ENCODE data around the gene UBA1. TPM values are rescaled to one million over a fixed set of nuclear protein-coding genes. Genes with fewer than 3 reads are reported as not detected.

UBA1 gene
- total and polyA plus RNA-seq, 10 of the 15 experiments (the other 5 are each of a cell fraction or from before 2014, with no cell fraction given): 60.4 to 314 (median 216) TPM

DNA sequence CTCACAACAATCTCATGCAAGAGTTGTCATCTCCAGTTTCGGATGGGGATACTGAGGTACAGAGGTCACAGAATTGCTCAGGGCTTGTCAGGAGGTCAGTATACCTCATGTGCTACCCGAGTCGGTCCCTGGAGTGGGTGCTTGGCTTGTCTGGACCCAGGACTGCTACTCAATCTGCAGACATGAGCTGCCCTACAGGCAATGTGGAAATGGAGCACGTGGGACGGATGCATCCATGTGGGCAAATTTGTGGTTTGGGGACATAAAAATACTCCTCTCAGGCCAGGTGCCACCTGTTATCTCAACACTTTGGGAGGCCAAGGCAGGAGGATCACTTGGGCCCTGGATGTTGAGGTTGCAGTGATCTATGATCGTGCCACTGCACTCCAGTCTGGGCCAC lies 54.9 kb downstream of the UBA1 start:
- RAD21 ChIA-PET (ENCODE audit: unreplicated experiment): interaction anchor here (1.4 kb wide), 1 partner anchor 113 kb away, joined by 4 read pairs; no protein-coding TSS in a partner anchor
- Histone ChIP-seq H3K27ac (ENCODE audit: control insufficient read depth, insufficient read depth) (no peak overlapping the region), H2AFZ (ENCODE audit: control insufficient read depth, low read depth, low read length) (no peak overlapping the region), H3K27me3 (replicated peaks in 1 of 2; ENCODE audit: control insufficient read depth in 2 of 2, insufficient read depth in 2 of 2, low read length in 1 of 2) (no peaks in the 10 kb centered on the region), H3K9ac (ENCODE audit: control insufficient read depth, insufficient read depth, low read length) (no peak overlapping the region), H3K9me3 (replicated peaks; ENCODE audit: control insufficient read depth, insufficient read depth, low read length) (no peaks in the 10 kb centered on the region; the same call in 2 of the 3 replicates), H4K20me1 (ENCODE audit: control insufficient read depth, insufficient read depth) (no peaks in the 10 kb centered on the region), H3K4me2 (ENCODE audit: control insufficient read depth, insufficient read depth) (no peak overlapping the region), H3K36me3 (ENCODE audit: control insufficient read depth in 2 of 2, insufficient read depth in 2 of 2, low read length in 1 of 2) (peaks cover 0 to 1% of the 10 kb centered on the region in 2 experiments; a peak in 2 of 4 replicates), H3K4me3 (no peak overlapping the region), H3K4me1 (ENCODE audit: control insufficient read depth, insufficient read depth, low read length) (no peaks in the 10 kb centered on the region), H3K79me2 (ENCODE audit: control insufficient read depth, insufficient read depth, low read length) (no peaks in the 10 kb centered on the region)
- ATAC-seq (no peak), DNase-seq (ENCODE audit: low read depth, low spot score) (no peak), FAIRE-seq (no peak)
- BruUV-seq (replicated peaks): no TSS peak
- SMC1A ChIA-PET (ENCODE audit: uncharacterized antibody, unreplicated experiment): no interaction called here
- POLR2A ChIA-PET: no interaction called here
- intact Hi-C loops (cut with micrococcal nuclease; ENCODE audit: unreplicated experiment) (no loop called here), in situ Hi-C loops (cut with MboI) (no loop called here)
- CTCF ChIA-PET: interaction anchor here (1.0 kb wide), 1 partner anchor 63 kb away, joined by 3 read pairs; no protein-coding TSS in a partner anchor
- WGBS (ENCODE audit: insufficient coverage, insufficient replicate concordance, low lambda C conversion rate, missing lambda C conversion rate): 54% methylated on average over 6 of the region's 6 CpGs
- TF ChIP-seq TCF7 (IDR thresholded peaks at IDR 0.05; ENCODE audit: borderline replicate concordance) (no peak), NBN (IDR thresholded peaks at IDR 0.05) (no peak), HDAC6 (IDR thresholded peaks at IDR 0.05; ENCODE audit: unreplicated experiment) (no peak), MTA3 (IDR thresholded peaks at IDR 0.05; ENCODE audit: borderline replicate concordance, low read length) (no peak), NR2C1 (IDR thresholded peaks at IDR 0.05) (no peak), ASH2L (IDR thresholded peaks at IDR 0.05; ENCODE audit: borderline replicate concordance, low read depth) (no peak), MXI1 (IDR thresholded peaks at IDR 0.05; ENCODE audit: low read depth, low read length) (no peak), RELA (IDR thresholded peaks at IDR 0.05; ENCODE audit: borderline replicate concordance, partially characterized antibody) (no peak), RBBP5 (conservative IDR thresholded peaks at IDR 0.05) (no peak), ATF7 (IDR thresholded peaks at IDR 0.05; ENCODE audit: low read depth) (no peak), ZBED1 (IDR thresholded peaks at IDR 0.05; ENCODE audit: borderline replicate concordance) (no peak), ZZZ3 (IDR thresholded peaks at IDR 0.05; ENCODE audit: control insufficient read depth, insufficient read length, low read depth) (no peak)

Measured in GM12878 (cell line).